MM.1S (cell line): ENCODE results near the gene ATE1.

Experiments
- DNase-seq: peaks from one replicate; pipeline ENCODE4 v3.0.0-alpha.2; 2015
- H2AFZ ChIP-seq: fragments of 300-600 bp; sonication (generic); 2 replicates; pipeline ENCODE4 v1.6.0; 2016; ENCODE audit warnings: antibody characterized with exemption, low read length
- H3F3A ChIP-seq: fragments of 300-600 bp; sonication (generic); 2 replicates; pipeline ENCODE4 v1.6.1; 2016; ENCODE audit warnings: mild to moderate bottlenecking, antibody characterized with exemption, low read length, moderate library complexity, mixed read lengths; ENCODE audit not compliant: insufficient read depth
- H3K27ac ChIP-seq: fragments of 300-600 bp; sonication (generic); 2 replicates; pipeline ENCODE4 v1.5.1; 2016; ENCODE audit warnings: mild to moderate bottlenecking, low read length
- H3K27me3 ChIP-seq: fragments of 300-600 bp; sonication (generic); replicated peaks from 2 replicates; pipeline ENCODE4 v1.6.0; 2016; ENCODE audit warnings: low read length; ENCODE audit not compliant: insufficient read depth
- H3K36me3 ChIP-seq: fragments of 300-600 bp; sonication (generic); replicated peaks from 2 replicates; pipeline ENCODE4 v1.6.1; 2016; ENCODE audit warnings: mild to moderate bottlenecking, low read length, mixed read lengths; ENCODE audit not compliant: insufficient read depth
- H3K4me1 ChIP-seq: fragments of 300-600 bp; sonication (generic); 2 replicates; pipeline ENCODE4 v1.6.1; 2016; ENCODE audit warnings: low read length, mixed read lengths
- H3K4me2 ChIP-seq: fragments of 300-600 bp; sonication (generic); 2 replicates; pipeline ENCODE4 v1.6.0; 2016; ENCODE audit warnings: low read depth, low read length
- H3K4me3 ChIP-seq: fragments of 300-600 bp; sonication (generic); 2 replicates; pipeline ENCODE4 v1.5.1; 2016; ENCODE audit warnings: low read length, mixed read lengths
- H3K79me2 ChIP-seq: fragments of 300-600 bp; sonication (generic); 2 replicates; pipeline ENCODE4 v1.6.1; 2016; ENCODE audit warnings: mixed run types, low read length, mixed read lengths
- H3K9ac ChIP-seq: fragments of 300-600 bp; sonication (generic); 2 replicates; pipeline ENCODE4 v1.6.1; 2016; ENCODE audit warnings: low read length, mixed read lengths
- H3K9me2 ChIP-seq: fragments of 300-600 bp; sonication (generic); replicated peaks from 2 replicates; pipeline ENCODE4 v1.6.1; 2016; ENCODE audit warnings: mild to moderate bottlenecking, low read length, mixed read lengths; ENCODE audit not compliant: insufficient read depth
- H3K9me3 ChIP-seq: fragments of 300-600 bp; sonication (generic); replicated peaks from 2 replicates; pipeline ENCODE4 v1.6.1; 2016; ENCODE audit warnings: mild to moderate bottlenecking, low read length, mixed read lengths; ENCODE audit not compliant: insufficient read depth
- H4K20me1 ChIP-seq: fragments of 300-600 bp; sonication (generic); 2 replicates; pipeline ENCODE4 v1.6.1; 2016; ENCODE audit warnings: mild to moderate bottlenecking, low read length, moderate library complexity, mixed read lengths; ENCODE audit not compliant: insufficient read depth
- CTCF ChIP-seq: fragments of 300-600 bp; sonication (generic); IDR thresholded peaks from 2 replicates; pipeline ENCODE4 v1.5.1; 2016; ENCODE audit warnings: antibody characterized with exemption, low read length, mixed read lengths
- EZH2 ChIP-seq: fragments of 300-600 bp; sonication (generic); optimal IDR thresholded peaks from 2 replicates; pipeline ENCODE3; 2017; ENCODE audit warnings: low read depth, mild to moderate bottlenecking, antibody characterized with exemption, low read length, mixed read lengths
- EZH2phosphoT487 ChIP-seq: fragments of 300-600 bp; sonication (generic); IDR thresholded peaks from 2 replicates; pipeline ENCODE4 v1.6.1; 2018; ENCODE audit warnings: antibody characterized with exemption, low read length

Gene ATE1

GRCh38 chr10:121947343-121948330 is 19.8 kb upstream of the ATE1 start:
- no peaks in the 10 kb centered on the region for H4K20me1 ChIP-seq
- no peaks in the 10 kb centered on the region for H3K36me3 ChIP-seq
- H3K27ac ChIP-seq: no peak overlapping the region
- no peaks in the 10 kb centered on the region for H3K9me3 ChIP-seq
- no peak overlapping the region for H3K4me2 ChIP-seq
- no peaks in the 10 kb centered on the region for H3K4me1 ChIP-seq
- H3K9me2 ChIP-seq: no peaks in the 10 kb centered on the region
- no peaks in the 10 kb centered on the region for H3F3A ChIP-seq
- TF ChIP-seq CTCF: no peak
- no peak for TF ChIP-seq EZH2
- H2AFZ ChIP-seq: no peak overlapping the region
- DNase-seq: no peak
- H3K9ac ChIP-seq: no peak overlapping the region
- no peak overlapping the region for H3K4me3 ChIP-seq
- no peaks in the 10 kb centered on the region for H3K27me3 ChIP-seq
- no peaks in the 10 kb centered on the region for H3K79me2 ChIP-seq

- H3K27ac ChIP-seq: no peak overlapping the region
- H3K9me2 ChIP-seq: no peaks in the 10 kb centered on the region
- no peaks in the 10 kb centered on the region for H3F3A ChIP-seq
- no peaks in the 10 kb centered on the region for H3K4me1 ChIP-seq
- H3K27me3 ChIP-seq: no peaks in the 10 kb centered on the region
- no peaks in the 10 kb centered on the region for H3K9me3 ChIP-seq
- no peak for DNase-seq
- TF ChIP-seq CTCF: no peak
- TF ChIP-seq EZH2: no peak
- no peak for TF ChIP-seq EZH2phosphoT487
- H3K79me2 ChIP-seq: no peaks in the 10 kb centered on the region
- H3K4me2 ChIP-seq: no peak overlapping the region
- no peaks in the 10 kb centered on the region for H4K20me1 ChIP-seq
- H2AFZ ChIP-seq: no peak overlapping the region
- H3K4me3 ChIP-seq: no peak overlapping the region
- no peak overlapping the region for H3K9ac ChIP-seq
- no peaks in the 10 kb centered on the region for H3K36me3 ChIP-seq
These were observed 15.1 kb upstream of the ATE1 start for GRCh38 chr10:121942749-121943416.

- no peak for DNase-seq
- H2AFZ ChIP-seq: no peak overlapping the region
- H3K9ac ChIP-seq: no peak overlapping the region
- H3K36me3 ChIP-seq: no peaks in the 10 kb centered on the region
- H3K79me2 ChIP-seq: no peaks in the 10 kb centered on the region
- no peaks in the 10 kb centered on the region for H3K9me3 ChIP-seq
- no peaks in the 10 kb centered on the region for H3K4me1 ChIP-seq
- H3K27me3 ChIP-seq: no peaks in the 10 kb centered on the region
- H4K20me1 ChIP-seq: no peaks in the 10 kb centered on the region
- no peak overlapping the region for H3K4me2 ChIP-seq
- TF ChIP-seq EZH2 (no peak), EZH2phosphoT487 (no peak), CTCF (no peak)
- H3K27ac ChIP-seq: no peak overlapping the region
- H3K9me2 ChIP-seq: no peaks in the 10 kb centered on the region
- H3F3A ChIP-seq: no peaks in the 10 kb centered on the region
- H3K4me3 ChIP-seq: no peak overlapping the region
These were observed 13.7 kb upstream of the ATE1 start for GRCh38 chr10:121941532-121941931.
